Activated naive CD8-positive, alpha-beta T cell treated with anti-CD3 and anti-CD28 coated beads, Interleukin-2, amount 50 U/mL, for 16 hours (primary cell): Measurements from ENCODE around the gene MLXIP.

Experiments used
- DNase-seq: peaks from one replicate; pipeline ENCODE4 v3.0.0-alpha.2; 2020; ENCODE audit warnings: low read depth, low spot score

The MLXIP gene

GRCh38 chr12:122079532-122080081, 1.1 kb downstream of the MLXIP start:
- no peak for DNase-seq

DNA sequence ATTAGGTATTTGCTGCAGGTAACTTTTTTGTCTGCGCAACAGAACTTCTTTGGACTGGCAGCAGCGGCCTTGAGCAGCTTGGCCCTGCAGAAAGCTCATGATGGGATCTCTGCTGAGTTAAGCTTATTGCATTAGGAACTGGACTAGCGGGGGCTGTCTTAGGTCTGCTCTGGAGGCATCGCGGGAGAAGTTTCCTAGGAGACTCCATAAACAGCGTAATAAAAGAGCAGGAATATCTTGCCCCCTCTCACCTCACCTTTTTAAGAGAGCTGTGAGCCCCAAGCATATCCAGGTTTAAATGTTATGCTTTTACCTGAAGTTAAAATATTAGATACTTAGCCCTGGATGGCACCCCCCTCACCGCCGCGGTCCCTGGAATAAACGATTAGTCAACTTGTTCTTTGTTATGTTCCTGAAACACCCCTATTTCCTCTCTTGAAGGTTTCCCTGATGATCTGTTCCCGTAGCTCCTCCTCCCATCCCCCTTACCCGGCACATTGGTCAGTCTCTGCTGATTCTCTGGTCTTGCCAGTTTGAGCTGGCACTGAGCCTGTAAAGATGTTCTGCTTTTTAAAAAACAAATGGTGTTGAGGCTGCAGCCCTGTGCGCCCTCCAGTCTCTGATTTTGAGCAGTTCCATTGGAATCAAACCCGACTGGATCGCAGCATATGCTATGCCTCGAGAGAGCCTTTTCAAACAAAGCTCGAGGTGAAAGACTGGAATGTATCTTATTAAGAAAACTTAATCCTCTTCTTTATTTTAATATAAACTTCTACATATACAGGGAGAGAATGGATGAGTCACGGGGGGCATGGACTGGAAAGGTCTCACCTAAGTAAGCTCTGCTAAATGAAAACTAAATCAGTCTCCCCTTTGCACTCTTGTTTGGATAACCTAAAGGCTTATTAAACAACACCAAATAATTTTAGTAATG, 1.9 kb downstream of the MLXIP start:
- no peak for DNase-seq

- no peak for DNase-seq
Observed at GRCh38 chr12:122081083-122081696, 2.6 kb downstream of the MLXIP start.

DNA sequence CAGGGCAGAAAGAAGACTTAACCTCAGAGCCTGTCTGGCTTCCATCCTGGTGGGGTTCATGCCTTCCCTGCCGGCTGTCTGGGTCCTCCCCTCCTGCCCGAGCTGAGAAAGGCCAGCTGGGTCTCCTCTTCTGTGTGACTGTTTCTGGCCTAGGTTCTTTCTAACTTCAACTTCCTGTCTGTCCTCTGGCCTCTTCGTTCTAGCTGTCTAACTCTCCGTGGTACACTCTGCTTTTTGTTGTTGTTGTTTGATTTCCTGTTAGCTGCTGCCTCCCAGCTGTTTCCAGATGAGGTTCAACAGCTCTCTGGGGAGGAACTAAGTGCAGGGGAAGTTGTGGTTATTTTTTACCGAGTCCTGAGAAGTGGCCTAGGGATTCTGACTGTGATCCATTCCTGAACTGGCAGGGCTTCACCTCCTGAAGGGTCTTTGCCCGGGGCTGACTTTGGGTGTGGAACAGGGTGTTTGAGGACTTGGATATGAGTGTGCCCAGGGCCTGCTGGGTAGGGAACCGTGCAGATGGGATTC, 3.2 kb downstream of the MLXIP start:
- no peak for DNase-seq

GRCh38 chr12:122082621-122083356, 4.2 kb downstream of the MLXIP start:
- DNase-seq = no peak

DNA sequence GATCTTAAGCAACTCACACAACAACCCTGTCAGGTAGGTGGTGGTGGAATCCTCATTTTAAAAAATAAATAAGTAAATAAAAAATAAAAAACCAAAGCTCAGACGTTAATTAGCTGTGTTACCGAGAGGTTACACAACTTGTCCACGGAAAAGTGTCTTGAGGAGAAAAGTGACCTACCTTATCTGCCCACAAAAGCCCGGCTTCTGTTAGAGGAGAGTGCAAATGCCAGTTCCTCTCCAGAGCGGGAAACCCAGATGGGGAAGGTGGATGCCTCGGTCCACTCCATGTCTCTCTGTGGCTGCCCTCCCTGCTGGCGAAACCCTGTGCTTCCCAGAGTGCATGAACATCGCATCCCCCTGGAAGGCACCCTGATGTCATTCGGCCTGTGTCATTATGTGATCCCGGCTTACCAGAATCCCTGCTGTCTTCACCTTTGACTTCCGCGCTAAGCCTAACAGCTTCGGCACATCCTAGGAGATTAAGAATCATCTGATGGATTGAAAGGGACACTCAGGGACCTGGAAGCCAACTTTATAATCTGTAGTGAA, 6.4 kb downstream of the MLXIP start:
- no peak for DNase-seq

DNA sequence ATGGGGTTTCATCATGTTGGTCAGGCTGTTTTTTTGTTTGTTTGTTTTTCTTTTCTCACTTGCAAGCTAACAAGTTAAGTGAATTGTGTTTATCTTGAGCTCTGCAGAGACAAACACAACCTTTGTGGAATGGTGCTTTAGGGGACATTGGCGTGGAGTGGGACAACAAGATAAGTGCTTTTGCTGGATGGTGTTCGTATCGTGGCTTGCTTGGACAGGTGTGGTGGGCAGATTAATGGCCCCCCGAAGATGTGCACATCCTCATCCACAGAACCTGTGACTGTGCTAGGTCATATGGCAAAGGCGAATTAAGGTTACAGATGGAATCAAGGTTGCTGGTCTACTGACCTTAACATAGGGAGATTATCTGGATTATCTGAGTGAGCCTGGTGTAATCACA, 7.0 kb downstream of the MLXIP start:
- DNase-seq = no peak

DNA sequence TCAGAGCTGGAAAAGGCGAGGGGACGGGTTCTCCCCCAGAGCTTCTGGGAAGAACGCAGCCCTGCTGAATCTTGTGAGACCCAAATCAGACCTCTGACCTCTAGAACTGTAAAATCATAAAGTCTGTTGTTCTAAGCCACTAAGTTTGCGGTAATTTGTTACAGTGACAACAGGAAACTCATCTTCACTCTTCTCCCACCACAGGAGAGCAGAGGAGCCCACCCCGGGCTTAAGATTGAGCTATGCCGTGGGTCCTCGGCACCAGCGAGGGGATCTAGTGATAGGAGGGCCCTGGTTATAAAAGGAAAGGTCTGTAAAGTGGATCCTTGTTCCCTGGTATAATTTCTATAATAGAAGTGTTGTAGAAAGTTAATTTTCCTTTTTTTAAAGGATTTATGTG, 7.6 kb downstream of the MLXIP start:
- DNase-seq = no peak

- no peak for DNase-seq
Observed at GRCh38 chr12:122086641-122087285, 8.2 kb downstream of the MLXIP start.

- no peak for DNase-seq
Observed at GRCh38 chr12:122087431-122088178, 9.0 kb downstream of the MLXIP start.

- no peak for DNase-seq
Observed at GRCh38 chr12:122088179-122088810, 9.7 kb downstream of the MLXIP start.

DNA sequence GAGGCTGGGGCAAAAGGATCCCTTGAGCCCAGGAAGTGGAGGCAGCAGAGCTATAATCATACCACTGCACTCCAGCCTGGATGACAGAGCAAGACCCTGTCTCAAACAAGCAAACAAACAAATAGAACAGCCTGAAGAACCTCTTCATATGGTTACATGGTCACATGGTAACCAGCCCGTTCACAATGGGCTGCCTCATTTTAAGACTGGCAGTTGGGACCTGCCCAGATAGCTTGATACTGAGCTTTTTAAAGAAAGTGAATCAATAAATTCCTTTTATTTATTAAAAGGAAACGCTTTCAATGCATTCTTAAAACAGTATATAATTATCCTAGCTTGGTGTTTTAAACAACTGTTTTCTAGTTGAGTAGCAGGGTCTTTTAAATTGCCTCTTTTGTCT, 10.5 kb downstream of the MLXIP start:
- no peak for DNase-seq

GRCh38 chr12:122090759-122091515, 12.4 kb downstream of the MLXIP start:
- no peak for DNase-seq

DNA sequence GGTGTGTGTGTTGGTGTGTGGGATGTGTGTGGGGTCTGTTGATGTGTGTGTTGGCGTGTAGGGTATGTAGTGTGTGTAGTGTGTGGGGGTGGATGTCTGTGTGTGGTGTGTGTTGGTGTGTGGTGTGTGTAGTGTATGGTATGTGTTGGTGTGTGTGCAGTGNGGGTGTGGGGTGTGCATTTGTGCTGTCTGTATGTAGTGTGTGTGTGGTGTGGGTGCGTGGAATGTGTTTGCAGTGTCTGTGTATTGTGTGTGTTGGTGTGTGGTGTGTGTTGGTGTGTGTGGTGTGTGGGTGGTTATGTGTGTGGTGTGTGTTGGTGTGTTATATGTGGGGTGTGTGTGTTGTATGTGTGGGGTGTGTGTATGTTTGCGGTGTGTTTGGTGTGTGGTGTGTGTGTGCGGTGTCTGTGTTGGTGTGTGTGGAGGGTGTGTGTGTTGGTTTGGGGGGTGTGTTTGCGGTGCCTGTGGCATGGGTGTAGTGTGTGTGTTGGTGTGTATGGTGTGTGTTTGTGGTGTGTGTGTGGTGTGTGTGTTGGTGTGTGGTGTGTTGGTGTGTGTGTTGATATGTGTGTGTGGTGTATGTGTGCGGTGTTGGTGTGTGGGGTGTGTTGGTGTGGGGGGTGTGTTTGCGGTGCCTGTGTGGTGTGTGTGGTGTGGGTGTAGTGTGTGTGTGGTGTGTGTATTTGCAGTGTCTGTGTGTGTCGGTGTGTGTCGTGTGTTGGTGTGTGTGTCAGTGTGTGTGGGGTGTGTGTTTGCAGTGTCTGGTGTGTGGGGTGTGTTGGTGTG, 14.7 kb downstream of the MLXIP start:
- DNase-seq = no peak

- no peak for DNase-seq
Observed at GRCh38 chr12:122094137-122094734, 15.7 kb downstream of the MLXIP start.

DNA sequence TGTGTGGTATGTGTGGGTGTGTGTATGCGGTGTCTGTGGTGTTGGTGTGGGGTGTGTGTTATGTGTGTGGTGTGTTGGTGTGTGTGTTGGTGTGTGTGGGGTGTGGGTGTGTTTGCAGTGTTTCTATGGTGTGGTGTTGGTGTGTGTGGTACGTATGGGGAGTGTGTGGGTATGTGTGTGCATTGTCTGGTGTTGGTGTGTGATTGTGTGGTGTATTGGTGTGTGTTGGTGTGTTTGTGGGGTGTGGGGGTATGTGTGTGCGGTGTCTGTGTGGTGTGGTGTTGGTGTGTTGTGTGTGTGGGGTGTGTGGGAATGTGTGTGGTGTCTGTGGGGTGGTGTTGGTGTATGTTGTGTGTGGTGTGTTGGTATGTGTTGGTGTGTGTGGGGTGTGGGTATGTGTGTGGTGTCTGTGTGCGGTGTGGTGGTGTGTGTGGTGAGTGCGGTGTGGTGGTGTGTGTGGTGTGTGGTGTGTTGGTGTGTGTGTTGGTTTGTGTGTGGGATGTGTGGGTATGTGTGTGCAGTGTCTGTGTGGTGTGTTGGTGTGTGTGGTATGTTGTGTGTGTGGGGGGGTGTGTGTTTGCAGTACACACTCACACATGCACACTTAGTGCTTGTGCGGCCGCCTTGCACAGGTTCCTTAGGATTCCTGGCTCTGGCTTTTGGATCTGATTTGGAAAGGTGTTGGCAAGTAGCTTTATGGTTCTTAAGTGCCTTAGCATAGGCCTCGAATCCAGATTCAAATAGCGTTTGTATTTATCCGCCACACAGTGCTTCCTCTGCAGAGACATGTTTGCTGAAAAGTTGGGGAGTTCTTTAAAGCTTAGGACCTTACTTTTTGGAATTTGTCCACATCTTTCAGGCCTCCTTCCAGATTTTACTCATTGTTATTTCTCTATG, 16.4 kb downstream of the MLXIP start:
- no peak for DNase-seq

GRCh38 chr12:122096014-122096413, 17.5 kb downstream of the MLXIP start:
- no peak for DNase-seq
